Activated CD4-positive, alpha-beta T cell treated with anti-CD3 and anti-CD28 coated beads for 1 hour (primary cell): ENCODE measurements around the gene ZBTB40.

Source experiments
- DNase-seq: peaks from one replicate; pipeline ENCODE4 v3.0.0-alpha.2; 2020

ZBTB40 gene

GRCh38 chr1:22428672-22429071 lies 23.0 kb upstream of the ZBTB40 start:
- DNase-seq = no peak

DNA sequence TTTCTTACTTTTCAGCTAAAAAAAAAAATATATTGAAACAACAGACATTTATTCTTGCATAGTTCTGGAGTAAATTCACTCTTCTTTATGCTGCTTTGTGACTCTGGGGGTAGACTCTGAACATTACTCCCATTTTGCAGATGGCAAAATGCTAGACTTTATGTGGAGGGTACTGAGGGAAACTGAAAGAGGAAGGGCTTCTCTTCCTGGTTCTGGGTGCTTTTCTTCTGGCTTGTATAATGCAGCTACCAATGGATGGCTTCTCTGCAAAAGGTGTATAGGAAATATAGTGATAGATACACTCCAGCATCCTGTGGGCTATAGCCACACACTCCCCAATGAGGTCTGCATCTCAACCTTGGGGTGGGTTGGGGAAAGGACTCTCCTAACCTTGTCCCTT lies 19.7 kb upstream of the ZBTB40 start:
- DNase-seq = no peak

GRCh38 chr1:22434717-22435116 lies 16.9 kb upstream of the ZBTB40 start:
- DNase-seq = no peak

- DNase-seq = no peak
Measured at GRCh38 chr1:22436948-22437347, 14.7 kb upstream of the ZBTB40 start.

- DNase-seq = no peak
Measured at GRCh38 chr1:22437573-22437972, 14.1 kb upstream of the ZBTB40 start.

DNA sequence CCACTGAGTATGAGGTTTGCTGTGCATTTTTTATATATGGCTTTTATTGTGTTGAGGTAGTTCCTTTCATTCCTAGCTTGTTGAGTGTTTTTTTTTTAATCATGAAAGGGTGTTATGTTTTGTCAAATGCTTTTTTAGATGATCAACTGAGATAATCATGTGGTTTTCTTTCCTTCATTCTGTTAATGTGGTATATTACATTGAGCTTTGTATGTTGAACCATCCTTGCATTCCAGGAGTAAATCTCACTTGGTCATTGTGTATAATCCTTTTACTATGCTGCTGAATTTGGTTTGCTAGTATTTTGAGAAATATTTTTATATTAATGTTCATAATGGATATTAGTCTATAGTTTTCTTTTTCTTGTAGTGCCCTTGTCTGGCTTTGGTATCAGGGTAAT lies 11.1 kb upstream of the ZBTB40 start:
- DNase-seq = no peak

DNA sequence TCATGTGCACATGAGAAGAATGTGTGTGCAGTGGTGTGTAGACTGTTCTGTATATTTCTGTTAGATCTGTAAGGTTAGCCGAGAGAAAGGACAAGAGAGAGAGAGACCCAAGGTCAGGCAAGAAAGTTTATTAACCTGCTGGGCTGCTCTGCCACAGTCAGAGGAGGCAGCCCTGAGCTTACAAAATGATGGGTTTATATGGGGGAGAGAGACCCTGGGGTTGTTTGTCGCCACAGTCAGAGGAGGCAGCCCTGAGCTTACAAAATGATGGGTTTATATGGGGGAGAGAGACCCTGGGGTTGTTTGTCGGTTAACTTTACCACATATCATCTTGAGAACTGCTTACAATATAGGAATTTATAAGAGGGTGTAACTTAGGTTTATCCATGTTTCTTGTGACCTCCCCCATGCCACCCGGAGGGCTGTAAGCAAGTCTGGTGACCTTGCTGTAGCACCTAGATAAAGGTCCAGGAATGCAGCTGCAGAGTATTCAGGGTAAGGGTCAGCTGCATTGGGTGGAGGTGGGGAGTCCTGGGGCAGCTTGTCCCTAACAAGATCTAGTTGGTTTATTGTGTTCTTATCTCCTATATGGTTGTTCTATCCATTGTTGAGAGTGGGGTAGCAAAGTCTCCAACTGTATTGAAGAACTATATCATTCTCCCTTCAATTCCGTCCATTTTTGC lies 9.3 kb upstream of the ZBTB40 start:
- DNase-seq = no peak

GRCh38 chr1:22443332-22443731 lies 8.3 kb upstream of the ZBTB40 start:
- no peak for DNase-seq

- no peak for DNase-seq
Measured at GRCh38 chr1:22444856-22445255, 6.8 kb upstream of the ZBTB40 start.

GRCh38 chr1:22447621-22448111 lies 4.0 kb upstream of the ZBTB40 start:
- no peak for DNase-seq

DNA sequence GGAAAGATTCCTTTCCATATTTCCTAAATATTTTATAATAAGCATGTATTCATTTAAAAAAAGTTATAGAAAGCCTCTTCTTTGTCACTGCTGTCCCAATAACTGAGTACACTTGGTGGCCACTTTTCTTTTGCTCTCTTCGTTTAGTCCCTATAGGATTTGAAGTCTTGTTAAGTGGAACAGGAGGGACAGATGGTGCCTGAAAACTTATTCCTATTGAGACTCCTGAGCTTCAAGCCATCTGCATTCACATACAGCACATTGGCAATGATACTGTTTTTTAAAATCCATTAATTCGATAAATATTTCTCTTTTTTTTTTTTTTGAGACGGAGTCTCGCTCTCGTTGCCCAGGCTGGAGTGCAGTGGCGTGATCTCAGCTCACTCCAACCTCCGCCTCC lies 2.0 kb upstream of the ZBTB40 start:
- DNase-seq = no peak

GRCh38 chr1:22450351-22451021 lies 1.2 kb upstream of the ZBTB40 start:
- no peak for DNase-seq

- DNase-seq = no peak
Measured at GRCh38 chr1:22452481-22452957, 868 bp downstream of the ZBTB40 start.

DNA sequence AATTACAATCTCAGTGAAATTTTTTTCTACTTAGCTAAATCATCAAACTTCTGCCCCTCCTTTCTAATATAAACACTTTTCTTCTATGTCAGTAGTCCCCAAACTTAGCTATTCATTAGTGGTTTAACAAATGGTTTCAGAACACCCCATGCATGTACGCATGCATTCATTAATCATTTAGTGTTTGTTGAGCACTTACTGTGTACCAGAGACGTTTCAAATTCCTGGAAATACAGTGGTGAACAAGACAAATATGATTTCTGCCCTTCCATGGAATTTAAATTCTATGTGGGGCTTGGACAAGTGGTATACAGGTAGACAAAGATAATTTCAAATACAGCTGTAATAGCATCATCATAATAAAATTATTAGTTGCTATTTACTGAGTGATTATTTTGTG lies 1.5 kb downstream of the ZBTB40 start:
- no peak for DNase-seq

DNA sequence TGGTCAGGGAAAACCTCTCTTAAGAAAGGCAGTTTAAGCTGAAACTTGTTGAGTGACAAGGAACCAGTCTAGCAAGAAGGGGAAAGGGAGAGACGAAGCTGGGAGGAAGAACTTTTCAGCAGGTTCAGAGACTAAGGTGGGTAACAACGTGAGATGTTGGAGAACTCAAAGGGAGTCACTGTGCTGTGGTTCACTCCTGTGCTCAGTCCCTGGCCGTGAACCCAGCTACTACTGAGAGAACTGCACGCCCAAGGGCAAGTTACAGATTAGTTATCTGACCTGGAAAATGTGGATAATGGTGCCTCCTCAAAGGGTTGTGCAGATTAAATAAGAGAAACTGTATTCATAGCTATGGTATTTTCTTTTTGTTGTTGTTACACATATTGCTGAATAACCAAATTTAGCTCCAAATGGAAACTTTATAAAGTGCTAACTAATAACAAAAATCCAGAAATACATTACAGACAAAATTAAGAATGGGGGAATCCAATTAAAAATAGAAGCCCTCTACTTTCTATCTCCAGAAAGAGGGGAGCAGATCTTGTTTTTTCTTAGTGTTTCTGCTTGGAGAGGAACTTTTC lies 2.9 kb downstream of the ZBTB40 start:
- no peak for DNase-seq

GRCh38 chr1:22457345-22457744 lies 5.7 kb downstream of the ZBTB40 start:
- no peak for DNase-seq

- no peak for DNase-seq
Measured at GRCh38 chr1:22457836-22458235, 6.2 kb downstream of the ZBTB40 start.

DNA sequence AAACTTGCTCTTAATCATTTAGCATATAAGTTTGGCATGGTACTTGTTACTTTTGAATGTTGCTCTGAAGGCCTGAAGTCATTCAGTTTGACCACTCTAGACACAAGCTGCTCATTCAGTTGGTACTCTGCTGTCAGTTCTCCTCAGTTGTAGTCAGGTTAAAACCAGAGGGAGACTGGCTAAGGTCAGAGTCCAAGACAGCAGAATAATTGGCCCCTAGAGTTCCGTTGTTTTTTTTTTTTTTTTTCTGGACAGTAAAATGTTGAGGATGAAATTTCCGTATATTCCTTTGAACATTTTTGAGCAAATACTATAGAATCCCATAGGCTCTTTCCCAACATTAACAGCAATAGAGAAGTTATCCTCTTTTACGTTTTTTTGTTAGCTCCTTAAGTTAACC lies 9.4 kb downstream of the ZBTB40 start:
- DNase-seq = no peak

DNA sequence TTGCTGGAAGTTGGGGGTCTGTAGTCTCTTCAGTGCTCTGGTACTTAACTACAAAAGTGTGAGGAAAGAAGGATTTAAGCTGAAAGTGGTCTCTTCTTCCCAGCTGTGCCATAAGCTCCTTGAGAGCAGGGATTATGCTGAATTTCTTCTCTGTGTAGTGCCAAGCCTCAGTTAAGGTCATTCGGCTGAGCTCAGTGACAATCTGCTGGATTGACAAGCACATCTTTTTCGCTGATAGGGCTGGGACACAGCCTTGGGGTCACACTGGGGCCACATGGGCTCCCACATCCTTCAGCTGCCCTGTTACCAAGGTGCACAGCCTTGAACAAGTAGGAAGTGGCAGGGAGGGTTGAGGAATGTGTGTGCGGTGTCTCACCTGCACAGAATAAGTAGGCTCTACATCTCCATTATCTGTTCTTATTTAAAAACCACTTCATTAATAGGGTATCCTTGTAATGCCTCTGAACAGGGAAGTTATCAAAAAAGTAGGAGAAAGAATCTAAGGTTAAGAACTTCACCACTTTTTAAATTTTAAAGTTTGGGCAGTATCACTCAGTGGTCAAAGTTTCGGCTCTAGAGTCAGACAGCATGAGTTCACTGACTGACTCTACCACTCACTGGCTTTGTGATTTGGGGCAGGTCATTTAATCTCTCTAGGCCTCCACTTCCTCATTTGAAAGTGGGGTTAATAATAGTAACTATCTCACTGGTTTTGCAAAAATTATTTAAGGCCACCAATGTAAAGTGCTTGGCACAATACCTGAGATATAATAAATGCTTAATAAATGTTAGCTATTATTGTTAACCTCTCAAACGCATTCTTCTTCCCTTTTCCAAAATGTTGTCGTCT lies 10.3 kb downstream of the ZBTB40 start:
- DNase-seq = no peak

GRCh38 chr1:22462928-22463327 lies 11.3 kb downstream of the ZBTB40 start:
- DNase-seq = no peak

GRCh38 chr1:22465015-22465565 lies 13.4 kb downstream of the ZBTB40 start:
- no peak for DNase-seq

DNA sequence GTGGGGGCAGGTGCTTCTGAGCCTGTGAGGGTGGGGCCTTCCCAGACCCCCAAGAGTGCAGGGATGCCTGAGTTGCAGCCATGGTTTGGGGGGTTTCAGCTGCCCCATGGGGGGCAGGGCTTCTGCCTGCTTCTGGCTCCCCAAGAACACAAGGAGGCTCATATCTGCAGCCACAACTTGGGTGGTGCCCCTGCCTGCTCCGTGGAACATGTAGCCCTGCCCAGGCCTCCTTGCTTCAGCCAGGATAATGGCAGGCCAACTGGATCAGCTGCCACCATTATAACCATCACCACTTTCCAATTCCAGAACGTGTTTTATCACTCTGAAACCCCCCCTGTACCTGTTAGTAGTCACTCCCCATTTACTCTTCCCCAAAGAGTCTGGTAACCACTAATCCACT lies 14.0 kb downstream of the ZBTB40 start:
- DNase-seq = no peak

DNA sequence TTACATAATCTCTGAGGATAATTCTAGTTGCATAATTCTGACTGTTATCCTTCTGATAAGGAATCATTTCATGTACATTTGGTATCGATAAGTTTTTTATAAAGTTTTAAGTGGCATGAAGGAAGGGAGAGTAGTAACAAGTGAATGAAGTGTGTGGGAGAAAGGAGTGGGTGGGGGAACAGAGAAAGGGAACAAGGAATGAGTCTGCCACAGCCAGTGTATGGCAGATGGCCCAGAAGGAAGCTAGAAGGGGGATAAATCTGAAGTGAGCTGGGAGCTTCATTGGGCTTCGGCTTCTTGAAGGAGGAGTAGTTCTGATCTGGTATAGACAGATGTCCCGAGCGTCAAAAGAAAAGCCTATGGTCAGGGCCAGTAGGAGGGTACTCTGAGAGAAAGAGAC lies 18.6 kb downstream of the ZBTB40 start:
- DNase-seq = no peak
